ENCODE results near the gene SLC24A3.
A peak's percentile ranks its signal among the peaks of the same experiment; 100 is the strongest.

The SLC24A3 gene

DNA sequence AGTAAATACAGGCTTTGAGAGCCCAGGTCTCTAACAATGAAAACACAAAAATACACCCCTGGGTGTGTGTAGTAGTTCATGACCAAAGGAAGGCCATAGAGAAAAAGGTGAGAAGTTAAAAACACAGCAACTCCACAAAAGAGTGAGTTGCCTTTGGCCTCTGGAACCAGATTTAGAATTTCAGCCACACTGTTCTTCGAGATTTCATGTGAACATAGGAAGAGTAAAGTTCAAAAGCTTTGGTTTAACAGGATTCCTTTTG lies 502.1 kb downstream of the SLC24A3 start:
- Mint-ChIP-seq H3K4me3 (no peak overlapping the region), H3K4me1 (peaks cover 51% of the 10 kb centered on the region), H3K9me3 (peaks cover 29% of the 10 kb centered on the region), H3K36me3 (ENCODE audit: low read depth) (peaks cover 7% of the 10 kb centered on the region), H3K27ac (peak overlapping the region; percentile 83), H3K27me3 (ENCODE audit: low read depth, poor library complexity) (peaks cover 10% of the 10 kb centered on the region)
- no peak for TF ChIP-seq CTCF (IDR thresholded peaks at IDR 0.05)
- no peak for DNase-seq

DNA sequence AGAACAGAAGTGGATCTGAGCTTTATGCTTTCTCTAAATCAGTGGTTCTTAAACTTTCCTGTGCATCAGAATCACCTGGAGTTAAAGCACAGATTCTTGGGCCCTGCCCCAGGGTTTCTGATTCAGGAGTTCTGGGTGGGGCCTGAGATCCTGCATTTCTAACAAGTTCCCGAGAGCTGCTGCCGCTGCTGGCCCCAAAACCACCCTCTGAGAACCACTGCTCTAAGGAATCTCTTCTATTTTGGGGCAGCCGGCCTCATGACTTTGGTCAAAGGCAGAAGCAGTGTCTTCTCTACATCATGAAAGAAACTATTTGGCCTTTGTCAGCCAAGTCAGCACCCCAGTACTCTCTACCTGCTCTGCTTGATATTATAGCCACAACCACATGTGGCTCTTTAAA lies 503.5 kb downstream of the SLC24A3 start:
- Mint-ChIP-seq H3K4me3 (no peak overlapping the region), H3K27ac (no peak overlapping the region), H3K9me3 (peaks cover 29% of the 10 kb centered on the region), H3K27me3 (ENCODE audit: low read depth, poor library complexity) (peaks cover 8% of the 10 kb centered on the region), H3K4me1 (peaks cover 51% of the 10 kb centered on the region), H3K36me3 (ENCODE audit: low read depth) (peaks cover 7% of the 10 kb centered on the region)
- DNase-seq: no peak
- no peak for TF ChIP-seq CTCF (IDR thresholded peaks at IDR 0.05)

GRCh38 chr20:19718880-19719279 lies 506.4 kb downstream of the SLC24A3 start:
- DNase-seq: no peak
- Mint-ChIP-seq H3K4me1 (peaks cover 22% of the 10 kb centered on the region), H3K4me3 (no peak overlapping the region), H3K9me3 (peaks cover 29% of the 10 kb centered on the region), H3K36me3 (ENCODE audit: low read depth) (peaks cover 7% of the 10 kb centered on the region), H3K27ac (no peak overlapping the region), H3K27me3 (ENCODE audit: low read depth, poor library complexity) (peaks cover 7% of the 10 kb centered on the region)
- TF ChIP-seq CTCF (IDR thresholded peaks at IDR 0.05): no peak

DNA sequence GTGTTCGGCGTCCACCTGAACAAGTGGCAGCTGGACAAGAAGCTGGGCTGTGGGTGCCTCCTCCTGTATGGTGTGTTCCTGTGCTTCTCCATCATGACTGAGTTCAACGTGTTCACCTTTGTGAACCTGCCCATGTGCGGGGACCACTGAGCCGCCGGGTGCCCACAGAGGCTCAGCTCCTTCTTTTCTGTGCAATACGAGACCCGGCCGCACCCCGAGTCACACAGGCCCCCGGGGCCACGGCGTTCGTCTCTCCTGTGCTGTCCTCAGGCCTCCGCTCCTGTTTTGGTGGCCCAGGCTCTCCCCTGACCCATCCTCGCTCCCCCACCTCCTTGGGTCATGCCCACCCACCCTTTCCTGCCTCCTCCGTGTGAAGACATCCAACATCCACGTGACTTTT lies 508.5 kb downstream of the SLC24A3 start:
- Mint-ChIP-seq H3K4me1 (peaks cover 10% of the 10 kb centered on the region), H3K36me3 (ENCODE audit: low read depth) (peaks cover 7% of the 10 kb centered on the region), H3K9me3 (peaks cover 21% of the 10 kb centered on the region), H3K27ac (no peak overlapping the region), H3K27me3 (ENCODE audit: low read depth, poor library complexity) (peaks cover 7% of the 10 kb centered on the region), H3K4me3 (no peak overlapping the region)
- no peak for DNase-seq
- no peak for TF ChIP-seq CTCF (IDR thresholded peaks at IDR 0.05)

GRCh38 chr20:19723051-19723450 lies 510.6 kb downstream of the SLC24A3 start:
- peaks cover 7% of the 10 kb centered on the region for H3K27me3 Mint-ChIP-seq (ENCODE audit: low read depth, poor library complexity)
- no peak for TF ChIP-seq CTCF (IDR thresholded peaks at IDR 0.05)
- no peak overlapping the region for H3K4me3 Mint-ChIP-seq
- no peak for DNase-seq
- peaks cover 10% of the 10 kb centered on the region for H3K4me1 Mint-ChIP-seq
- H3K9me3 Mint-ChIP-seq: peaks cover under 1% of the 10 kb centered on the region
- H3K36me3 Mint-ChIP-seq (ENCODE audit: low read depth): peaks cover under 1% of the 10 kb centered on the region
- H3K27ac Mint-ChIP-seq: no peak overlapping the region

DNA sequence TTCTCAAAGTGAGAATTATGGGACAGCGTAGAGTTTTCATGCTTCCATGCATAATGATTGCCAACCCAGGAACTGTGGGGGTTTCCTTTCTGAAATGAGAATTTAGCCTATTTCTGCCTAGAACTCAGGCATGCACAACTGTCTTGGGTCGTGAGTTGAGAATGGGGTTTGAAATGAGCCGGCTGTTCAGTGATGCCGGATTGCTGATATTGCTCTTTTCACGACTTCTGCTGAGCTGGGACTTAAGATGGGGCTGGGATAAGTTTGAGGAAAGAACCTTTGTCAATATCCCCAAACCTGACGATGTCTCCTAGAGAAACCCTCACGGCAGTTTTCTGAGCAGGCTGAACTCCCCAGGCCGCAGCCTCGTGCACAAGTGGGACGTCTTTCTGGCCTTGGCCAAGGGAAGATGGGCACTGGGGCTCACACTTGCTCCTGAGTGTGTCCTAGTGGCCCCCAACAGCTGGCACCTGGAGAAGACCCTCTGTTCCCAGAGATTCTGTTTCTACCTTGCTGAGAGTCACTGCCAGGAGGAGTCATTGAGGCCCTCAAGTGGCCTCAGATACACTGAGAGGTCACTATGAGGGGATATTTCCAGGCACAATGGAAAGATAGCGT lies 511.5 kb downstream of the SLC24A3 start:
- DNase-seq: no peak
- Mint-ChIP-seq H3K27ac (no peak overlapping the region), H3K4me1 (peaks cover 10% of the 10 kb centered on the region), H3K27me3 (ENCODE audit: low read depth, poor library complexity) (peaks cover 6% of the 10 kb centered on the region), H3K9me3 (no peaks in the 10 kb centered on the region), H3K36me3 (ENCODE audit: low read depth) (no peaks in the 10 kb centered on the region), H3K4me3 (no peak overlapping the region)
- no peak for TF ChIP-seq CTCF (IDR thresholded peaks at IDR 0.05)
